ENCODE data around the gene ROR1.

Gene ROR1

DNA sequence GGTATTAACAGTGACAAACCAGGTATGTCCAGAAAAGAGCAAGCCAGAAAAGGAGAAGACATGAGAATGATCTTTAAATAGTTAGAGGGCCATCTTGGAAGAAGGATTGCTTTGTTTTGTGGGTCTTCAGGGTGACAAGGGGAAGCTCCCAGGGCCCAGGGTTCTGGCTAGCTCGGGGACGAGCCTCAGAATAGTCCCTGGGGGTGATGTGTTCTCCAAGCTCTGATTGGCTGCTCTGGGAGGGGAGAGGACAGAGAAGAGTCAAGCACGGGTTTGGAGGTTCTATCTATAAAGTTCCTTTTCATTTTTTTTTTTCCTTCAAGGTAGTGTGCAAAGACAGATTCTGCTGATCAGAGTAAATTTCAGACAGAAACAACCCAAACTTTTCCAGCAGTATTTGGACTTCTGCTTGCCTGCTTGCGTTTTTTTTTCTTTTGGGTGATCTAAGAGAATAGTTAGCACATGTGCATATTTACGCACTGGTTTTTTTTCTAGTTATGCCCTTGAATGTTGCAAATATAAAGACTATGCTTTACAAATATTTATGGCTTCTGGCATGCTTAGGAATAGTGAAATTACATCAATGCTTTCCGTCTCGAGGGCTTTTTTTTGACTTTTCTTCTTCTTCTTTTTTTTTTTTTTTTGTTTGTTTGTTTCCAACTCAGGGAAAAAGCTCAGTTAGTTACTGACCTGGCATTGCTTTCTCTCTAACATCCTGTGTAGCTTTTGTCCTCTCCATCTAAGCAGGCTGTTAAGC is 59.7 kb downstream of the ROR1 start:
- no peak for DNase-seq (ENCODE audit: low read depth)
- TF ChIP-seq, protein P1, sequence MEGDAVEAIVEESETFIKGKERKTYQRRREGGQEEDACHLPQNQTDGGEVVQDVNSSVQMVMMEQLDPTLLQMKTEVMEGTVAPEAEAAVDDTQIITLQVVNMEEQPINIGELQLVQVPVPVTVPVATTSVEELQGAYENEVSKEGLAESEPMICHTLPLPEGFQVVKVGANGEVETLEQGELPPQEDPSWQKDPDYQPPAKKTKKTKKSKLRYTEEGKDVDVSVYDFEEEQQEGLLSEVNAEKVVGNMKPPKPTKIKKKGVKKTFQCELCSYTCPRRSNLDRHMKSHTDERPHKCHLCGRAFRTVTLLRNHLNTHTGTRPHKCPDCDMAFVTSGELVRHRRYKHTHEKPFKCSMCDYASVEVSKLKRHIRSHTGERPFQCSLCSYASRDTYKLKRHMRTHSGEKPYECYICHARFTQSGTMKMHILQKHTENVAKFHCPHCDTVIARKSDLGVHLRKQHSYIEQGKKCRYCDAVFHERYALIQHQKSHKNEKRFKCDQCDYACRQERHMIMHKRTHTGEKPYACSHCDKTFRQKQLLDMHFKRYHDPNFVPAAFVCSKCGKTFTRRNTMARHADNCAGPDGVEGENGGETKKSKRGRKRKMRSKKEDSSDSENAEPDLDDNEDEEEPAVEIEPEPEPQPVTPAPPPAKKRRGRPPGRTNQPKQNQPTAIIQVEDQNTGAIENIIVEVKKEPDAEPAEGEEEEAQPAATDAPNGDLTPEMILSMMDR (conservative IDR thresholded peaks at IDR 0.05; ENCODE audit: control insufficient read depth, insufficient read depth, low read depth, low read length) = no peak

DNA sequence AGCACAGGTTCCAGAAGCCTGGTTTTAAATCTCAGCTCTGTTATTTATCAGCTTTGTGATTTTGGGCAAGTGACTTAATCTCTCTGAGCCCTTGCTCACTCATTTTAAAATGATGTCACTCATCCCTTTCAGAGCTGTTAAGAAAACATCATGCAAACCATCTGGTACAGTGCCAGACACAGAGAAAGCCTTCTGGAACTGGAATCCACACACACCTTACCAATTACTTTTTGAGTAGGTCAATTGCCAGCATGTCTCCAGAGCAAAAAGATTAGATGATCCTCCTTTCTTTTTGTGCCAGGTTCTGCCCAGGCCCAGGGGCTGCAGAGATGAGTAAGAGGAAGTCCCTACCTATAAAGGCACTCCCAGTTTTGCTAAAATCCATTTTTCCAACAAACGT is 61.3 kb downstream of the ROR1 start:
- DNase-seq (ENCODE audit: low read depth) = peak; percentile 66
- H3K4me3 ChIP-seq (ENCODE audit: control insufficient read depth, low read depth, low read length) = no peak overlapping the region
- TF ChIP-seq, protein P1 (conservative IDR thresholded peaks at IDR 0.05; ENCODE audit: control insufficient read depth, insufficient read depth, low read depth, low read length) = no peak

More for the DNA sequence above, 59.7 kb downstream of the ROR1 start:
- no peak overlapping the region for H3K4me3 ChIP-seq (ENCODE audit: control insufficient read depth, low read depth, low read length)

DNA sequence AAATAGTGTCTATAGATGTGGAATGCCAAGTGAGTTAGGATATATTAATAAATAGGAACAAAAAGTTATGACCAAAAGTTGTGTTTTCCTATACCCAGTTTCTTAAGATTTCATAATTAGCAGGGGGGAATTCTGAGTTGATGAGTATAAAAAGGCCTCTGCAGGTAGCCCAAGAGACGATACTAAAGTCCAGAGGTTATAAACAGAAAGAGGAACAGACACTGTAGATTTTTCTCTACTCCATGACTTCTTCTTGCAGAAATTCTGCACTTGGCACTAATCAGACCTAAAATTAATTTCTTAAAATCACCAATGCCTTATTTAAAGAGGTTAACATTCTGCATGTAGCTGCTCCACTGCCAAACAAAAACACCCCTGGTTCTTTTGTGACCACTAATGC is 62.6 kb downstream of the ROR1 start:
- TF ChIP-seq, protein P1 (conservative IDR thresholded peaks at IDR 0.05; ENCODE audit: control insufficient read depth, insufficient read depth, low read depth, low read length) = no peak

DNA sequence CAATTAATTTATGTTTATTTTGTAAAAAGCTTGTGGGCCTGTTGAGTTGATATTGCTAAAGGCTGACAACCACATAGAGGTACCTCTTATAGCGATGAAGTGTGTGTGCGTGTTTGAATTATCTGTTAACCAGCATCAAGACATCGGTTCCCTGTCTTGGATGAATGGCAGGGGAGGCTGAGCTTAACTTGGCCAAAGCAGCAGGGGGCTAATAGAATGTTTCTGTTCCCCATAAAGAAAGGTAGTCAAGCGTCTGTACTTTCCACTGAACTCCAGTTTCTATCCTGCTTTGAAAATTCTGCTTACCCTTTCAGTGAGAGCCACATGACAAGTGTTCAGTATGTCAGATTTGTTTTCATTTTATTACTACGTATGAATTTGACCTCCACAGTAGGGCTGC is 63.0 kb downstream of the ROR1 start:
- TF ChIP-seq, protein P1 (conservative IDR thresholded peaks at IDR 0.05; ENCODE audit: control insufficient read depth, insufficient read depth, low read depth, low read length) = no peak
- no peak for DNase-seq (ENCODE audit: low read depth)
- no peak overlapping the region for H3K4me3 ChIP-seq (ENCODE audit: control insufficient read depth, low read depth, low read length)

More for the DNA sequence above, 62.6 kb downstream of the ROR1 start:
- H3K4me3 ChIP-seq (ENCODE audit: control insufficient read depth, low read depth, low read length) = no peak overlapping the region
- no peak for DNase-seq (ENCODE audit: low read depth)

DNA sequence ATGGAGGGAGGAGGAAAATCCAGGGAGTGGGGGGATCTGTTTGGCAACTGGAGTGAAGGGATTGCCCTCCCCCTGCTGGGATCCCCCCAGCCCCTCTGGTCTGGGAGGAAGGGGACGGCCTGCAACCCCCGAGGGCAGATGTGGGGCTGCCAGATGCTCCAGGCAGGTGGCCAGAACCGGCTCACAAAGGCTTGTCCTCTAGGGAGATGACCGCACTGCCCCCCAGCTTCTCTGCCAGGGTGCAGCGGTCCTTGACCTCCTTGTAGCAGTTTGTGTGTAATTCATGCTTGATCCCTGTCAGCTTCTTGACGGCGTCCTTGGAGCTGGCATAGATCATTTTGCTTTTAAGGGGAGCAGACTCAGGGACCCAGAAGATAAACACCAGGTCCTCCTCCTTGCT is 69.2 kb downstream of the ROR1 start:
- DNase-seq (ENCODE audit: low read depth) = no peak
- TF ChIP-seq, protein P1 (conservative IDR thresholded peaks at IDR 0.05; ENCODE audit: control insufficient read depth, insufficient read depth, low read depth, low read length) = no peak
- H3K4me3 ChIP-seq (ENCODE audit: control insufficient read depth, low read depth, low read length) = no peak overlapping the region

DNA sequence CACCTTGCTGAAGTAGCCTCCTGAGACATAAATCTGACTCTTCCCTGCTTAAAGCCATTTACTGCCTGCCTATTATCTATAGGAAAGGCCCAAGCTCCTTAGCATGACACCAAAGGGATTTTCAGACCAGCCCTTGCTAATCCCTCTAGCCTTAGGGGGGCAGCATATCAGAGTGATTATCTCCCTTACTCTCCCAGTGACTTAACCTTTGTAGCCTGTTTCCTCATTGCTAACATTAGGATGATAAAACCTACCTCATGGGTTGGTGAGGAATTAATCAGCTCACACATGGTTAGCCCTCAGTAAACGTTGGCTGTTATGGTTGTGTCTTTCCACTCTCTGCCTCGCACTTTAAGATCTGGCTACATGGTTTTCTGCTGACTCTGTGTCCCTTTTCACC is 70.1 kb downstream of the ROR1 start:
- TF ChIP-seq, protein P1 (conservative IDR thresholded peaks at IDR 0.05; ENCODE audit: control insufficient read depth, insufficient read depth, low read depth, low read length) = no peak
- DNase-seq (ENCODE audit: low read depth) = no peak
- H3K4me3 ChIP-seq (ENCODE audit: control insufficient read depth, low read depth, low read length) = no peak overlapping the region
